Measurements from ENCODE around the gene TBC1D1. TPM values are rescaled to one million over a fixed set of nuclear protein-coding genes. Genes with fewer than 3 reads are reported as not detected.

Gene TBC1D1
- total RNA-seq, 4 donors from 2014 or later, result 56.4 to 127 (median 94.8) TPM

- ATAC-seq (ENCODE audit: low FRiP score) (no peak), DNase-seq (ENCODE audit: low spot score) (no peak)
- no peak for TF ChIP-seq CTCF (IDR thresholded peaks at IDR 0.05)
These were observed 94.9 kb downstream of the TBC1D1 start for GRCh38 chr4:37985730-37986275.

GRCh38 chr4:37988670-37989069 is 97.8 kb downstream of the TBC1D1 start:
- TF ChIP-seq CTCF (IDR thresholded peaks at IDR 0.05), result no peak
- no peak for ATAC-seq (ENCODE audit: low FRiP score)
- no peak for DNase-seq (ENCODE audit: low spot score)

GRCh38 chr4:37989398-37990260 is 98.7 kb downstream of the TBC1D1 start:
- TF ChIP-seq CTCF (IDR thresholded peaks at IDR 0.05), result no peak
- ATAC-seq (ENCODE audit: low FRiP score) (no peak), DNase-seq (ENCODE audit: low spot score) (no peak)

GRCh38 chr4:37990731-37991245 is 99.9 kb downstream of the TBC1D1 start:
- DNase-seq (ENCODE audit: low spot score) (no peak), ATAC-seq (ENCODE audit: low FRiP score) (no peak)
- TF ChIP-seq CTCF (IDR thresholded peaks at IDR 0.05), result no peak

GRCh38 chr4:37991623-37992410 is 100.9 kb downstream of the TBC1D1 start:
- ATAC-seq (ENCODE audit: low FRiP score), result no peak
- DNase-seq (ENCODE audit: low spot score), result no peak
- TF ChIP-seq CTCF (IDR thresholded peaks at IDR 0.05), result no peak

GRCh38 chr4:37993806-37994205 is 102.9 kb downstream of the TBC1D1 start:
- DNase-seq (ENCODE audit: low spot score) (no peak), ATAC-seq (ENCODE audit: low FRiP score) (no peak)
- TF ChIP-seq CTCF (IDR thresholded peaks at IDR 0.05), result no peak
